ENCODE results near the gene TMEM87A. TPM values are rescaled to one million over a fixed set of nuclear protein-coding genes. Genes with fewer than 3 reads are reported as not detected.

The TMEM87A gene
- total RNA-seq, 1 donor from 2014 or later: 44.8 TPM

- H3K36me3 Mint-ChIP-seq (ENCODE audit: unreplicated experiment): peaks cover 55% of the 10 kb centered on the region
- H3K9me3 Mint-ChIP-seq (ENCODE audit: unreplicated experiment): no peaks in the 10 kb centered on the region
- H3K4me3 Mint-ChIP-seq (ENCODE audit: unreplicated experiment): no peak overlapping the region
- DNase-seq (ENCODE audit: extremely low spot score, unreplicated experiment): no peak
- TF ChIP-seq CTCF (IDR thresholded peaks at IDR 0.05): no peak
- no peaks in the 10 kb centered on the region for H3K27me3 Mint-ChIP-seq (ENCODE audit: unreplicated experiment)
- H3K4me1 Mint-ChIP-seq (ENCODE audit: unreplicated experiment): peaks cover under 1% of the 10 kb centered on the region
- H3K27ac Mint-ChIP-seq (ENCODE audit: unreplicated experiment): peak overlapping the region; percentile 42
These were observed 59.7 kb downstream of the TMEM87A start for GRCh38 chr15:42213511-42213910.

- H3K36me3 Mint-ChIP-seq (ENCODE audit: unreplicated experiment): peaks cover 36% of the 10 kb centered on the region
- H3K9me3 Mint-ChIP-seq (ENCODE audit: unreplicated experiment): no peaks in the 10 kb centered on the region
- H3K4me1 Mint-ChIP-seq (ENCODE audit: unreplicated experiment): peaks cover 23% of the 10 kb centered on the region
- no peak overlapping the region for H3K27ac Mint-ChIP-seq (ENCODE audit: unreplicated experiment)
- TF ChIP-seq CTCF (IDR thresholded peaks at IDR 0.05): no peak
- no peaks in the 10 kb centered on the region for H3K27me3 Mint-ChIP-seq (ENCODE audit: unreplicated experiment)
- H3K4me3 Mint-ChIP-seq (ENCODE audit: unreplicated experiment): no peak overlapping the region
- DNase-seq (ENCODE audit: extremely low spot score, unreplicated experiment): no peak
These were observed 62.5 kb downstream of the TMEM87A start for GRCh38 chr15:42210696-42211095.

DNA sequence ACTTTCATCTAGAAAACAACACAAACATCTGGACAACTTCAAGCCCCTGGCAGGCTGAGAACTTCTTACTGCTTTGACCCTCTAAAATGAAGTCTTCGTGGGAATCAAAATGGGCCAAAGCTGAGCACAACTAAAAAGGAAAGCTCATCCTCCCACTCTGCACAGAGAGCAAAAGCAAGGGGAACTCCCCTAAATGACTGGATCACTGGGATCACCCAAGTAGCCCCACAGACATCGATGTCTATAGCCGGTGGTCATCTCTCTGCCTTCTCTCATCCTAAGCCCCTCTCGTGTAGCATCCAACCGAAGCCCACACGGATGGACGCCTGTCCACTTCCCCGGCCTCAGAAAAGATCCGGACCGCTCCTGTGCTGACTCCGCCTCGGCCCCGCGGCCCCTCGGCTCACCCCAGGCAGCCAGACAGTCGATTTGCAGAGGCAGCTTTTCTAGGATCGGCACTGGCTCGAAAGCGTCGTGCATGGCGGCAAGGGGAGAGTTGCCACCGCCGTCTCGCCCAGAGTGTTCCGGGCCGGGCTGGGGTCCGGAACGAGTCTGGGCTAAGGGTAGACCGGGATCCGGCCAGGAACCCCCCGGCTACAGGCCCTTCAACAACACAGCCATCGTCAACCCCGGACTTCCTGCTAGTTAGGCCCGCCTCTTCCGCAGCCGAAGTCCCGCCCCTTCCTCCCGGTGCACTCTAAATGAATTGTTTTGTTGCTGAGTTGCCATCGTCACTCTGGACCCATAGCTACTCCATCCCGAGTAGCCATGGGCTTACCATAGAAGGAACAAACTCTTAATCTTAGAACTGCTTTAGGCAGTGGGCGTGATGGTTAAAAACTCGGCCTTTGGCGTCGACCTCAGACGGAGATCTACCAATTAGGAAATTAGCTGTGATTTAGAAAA lies 65.3 kb downstream of the TMEM87A start, which contains the start of gene VPS39:
Gene VPS39 (minus strand): TSS at position 631 of the 906 bp plus-strand sequence. CDS start 151 bp downstream, at position 480.
- peaks cover 18% of the 10 kb centered on the region for H3K36me3 Mint-ChIP-seq (ENCODE audit: unreplicated experiment)
- H3K27me3 Mint-ChIP-seq (ENCODE audit: unreplicated experiment): no peaks in the 10 kb centered on the region
- H3K4me3 Mint-ChIP-seq (ENCODE audit: unreplicated experiment): peak within 1 kb of the TSS; percentile 96
- DNase-seq (ENCODE audit: extremely low spot score, unreplicated experiment): peak; percentile 93
- no peaks in the 10 kb centered on the region for H3K9me3 Mint-ChIP-seq (ENCODE audit: unreplicated experiment)
- H3K4me1 Mint-ChIP-seq (ENCODE audit: unreplicated experiment): peaks cover 28% of the 10 kb centered on the region
- H3K27ac Mint-ChIP-seq (ENCODE audit: unreplicated experiment): peak within 1 kb of the TSS; percentile 91
- no peak for TF ChIP-seq CTCF (IDR thresholded peaks at IDR 0.05)

DNA sequence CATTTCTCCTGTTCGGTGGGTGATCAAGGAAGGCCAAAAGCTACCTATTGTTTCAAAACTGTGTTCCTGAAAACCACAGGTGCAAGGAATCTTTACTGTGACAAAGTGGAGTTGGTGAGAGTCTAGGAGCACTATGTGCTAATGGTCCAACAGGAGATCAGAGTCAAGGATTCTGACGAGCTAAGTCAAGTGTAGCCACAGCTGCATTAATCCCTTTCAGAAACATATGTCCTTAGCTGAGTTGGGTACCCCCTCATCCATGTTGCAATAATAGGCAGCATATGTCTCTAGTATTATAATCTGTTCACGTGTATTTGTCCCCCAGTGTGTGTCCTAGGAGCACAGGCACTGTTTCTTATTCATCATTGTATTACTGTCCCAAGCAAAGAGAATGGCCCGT lies 66.8 kb downstream of the TMEM87A start:
- no peak for DNase-seq (ENCODE audit: extremely low spot score, unreplicated experiment)
- Mint-ChIP-seq H3K4me3 (ENCODE audit: unreplicated experiment) (peak overlapping the region; percentile 96), H3K27ac (ENCODE audit: unreplicated experiment) (no peak overlapping the region), H3K36me3 (ENCODE audit: unreplicated experiment) (peaks cover 10% of the 10 kb centered on the region), H3K4me1 (ENCODE audit: unreplicated experiment) (peaks cover 32% of the 10 kb centered on the region), H3K27me3 (ENCODE audit: unreplicated experiment) (no peaks in the 10 kb centered on the region), H3K9me3 (ENCODE audit: unreplicated experiment) (no peaks in the 10 kb centered on the region)
- TF ChIP-seq CTCF (IDR thresholded peaks at IDR 0.05): no peak

DNA sequence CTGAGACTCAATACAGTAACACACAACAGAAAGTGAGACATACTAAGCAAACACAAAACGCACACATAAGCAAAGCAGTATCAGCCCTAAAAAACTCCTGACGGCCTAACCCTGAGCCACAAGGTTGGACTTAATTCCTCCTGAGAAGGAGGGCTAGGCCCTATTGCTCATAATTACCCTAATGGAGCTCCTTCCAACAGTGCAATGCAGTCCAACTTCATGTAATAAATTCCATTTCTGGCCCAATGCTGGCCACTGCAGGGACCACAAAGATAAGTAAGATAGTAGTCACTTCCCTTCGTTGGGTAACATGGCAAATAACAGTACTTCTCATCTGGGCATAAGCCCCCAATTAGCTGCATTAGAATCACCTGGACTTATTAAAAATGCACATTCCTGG lies 69.3 kb downstream of the TMEM87A start:
- H3K4me1 Mint-ChIP-seq (ENCODE audit: unreplicated experiment): peaks cover 35% of the 10 kb centered on the region
- no peaks in the 10 kb centered on the region for H3K9me3 Mint-ChIP-seq (ENCODE audit: unreplicated experiment)
- H3K27ac Mint-ChIP-seq (ENCODE audit: unreplicated experiment): no peak overlapping the region
- H3K36me3 Mint-ChIP-seq (ENCODE audit: unreplicated experiment): peaks cover 13% of the 10 kb centered on the region
- no peak for DNase-seq (ENCODE audit: extremely low spot score, unreplicated experiment)
- H3K27me3 Mint-ChIP-seq (ENCODE audit: unreplicated experiment): no peaks in the 10 kb centered on the region
- no peak for TF ChIP-seq CTCF (IDR thresholded peaks at IDR 0.05)
- H3K4me3 Mint-ChIP-seq (ENCODE audit: unreplicated experiment): no peak overlapping the region
